Ovary (tissue), 1 donor: ENCODE data around the gene ST8SIA4.

ENCODE experiments used
- EP300 ChIP-seq: sonication (generic); formaldehyde crosslinking; IDR thresholded peaks from one replicate; pipeline ENCODE4 v1.6.1; 2017; ENCODE audit warnings: antibody characterized with exemption
- POLR2A ChIP-seq: fragments of 450-650 bp; IDR thresholded peaks from one replicate; pipeline ENCODE4 v1.6.1; 2017; ENCODE audit warnings: antibody characterized with exemption, mild to moderate bottlenecking, moderate library complexity

GRCh38 chr5:100905259-100905914 lies 2.3 kb upstream of the ST8SIA4 start:
- TF ChIP-seq EP300, result no peak
- no peak for TF ChIP-seq POLR2A
